ENCODE results near the gene DZANK1.

DZANK1 gene

DNA sequence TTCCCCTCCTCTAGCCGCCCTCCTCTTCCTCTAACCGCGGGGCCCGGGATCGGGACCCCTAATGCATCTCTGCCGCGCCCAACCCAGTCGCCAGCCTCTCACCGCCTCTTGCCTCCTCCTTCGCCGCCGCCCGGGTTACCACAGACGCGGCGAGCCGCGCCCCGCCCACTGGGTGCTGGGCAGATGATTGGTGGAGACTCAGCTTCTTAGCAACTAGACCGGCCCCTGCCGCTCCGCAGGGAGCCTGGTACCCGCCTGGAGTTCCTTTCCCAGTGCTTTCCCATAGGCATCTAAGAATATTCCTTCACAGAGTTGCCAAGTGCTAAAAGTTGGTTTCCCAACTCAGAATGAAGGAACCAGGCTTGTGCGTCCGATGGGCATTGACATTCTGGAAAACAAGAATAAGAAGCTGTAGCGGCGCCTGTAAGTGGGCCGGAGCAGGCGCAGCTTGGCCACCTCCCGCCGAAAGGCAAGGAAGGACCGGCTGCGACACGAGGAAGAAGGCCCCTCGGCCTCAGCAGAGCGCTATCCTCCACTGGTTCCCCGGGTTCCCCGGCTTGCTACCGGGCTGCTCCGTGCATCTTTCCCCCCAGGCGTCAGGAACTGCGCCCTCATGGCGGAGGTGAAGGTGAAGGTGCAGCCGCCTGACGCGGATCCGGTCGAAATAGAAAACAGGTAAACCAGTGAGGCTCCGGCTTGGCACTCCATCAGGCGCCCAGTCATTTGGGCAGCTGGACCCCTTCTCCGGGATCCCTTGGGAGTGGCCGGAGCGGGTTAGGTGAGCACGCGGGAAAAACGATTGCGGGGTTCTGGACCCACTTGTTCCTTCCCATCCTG, at the start of gene DZANK1, which contains the start of gene POLR3F:
Gene DZANK1, minus strand, starts transcription at position 137 of the 837 bp plus-strand sequence. CDS start 1,672 bp downstream, outside the sequence.
Gene POLR3F, plus strand, starts transcription at position 497 of the 837 bp plus-strand sequence. Its CDS starts 117 bp downstream, at position 614.
- peak; percentile 99 for ATAC-seq (ENCODE audit: low read depth)
- H3K9me3 ChIP-seq (ENCODE audit: severe bottlenecking), result no peaks in the 10 kb centered on the region
- DNase-seq (ENCODE audit: low spot score), result peak; percentile 96
- H3K36me3 ChIP-seq (ENCODE audit: low read depth), result peaks cover 18% of the 10 kb centered on the region
- H3K27ac ChIP-seq (ENCODE audit: poor library complexity, severe bottlenecking), result peak within 1 kb of the TSS; percentile 49
- no peaks in the 10 kb centered on the region for H3K27me3 ChIP-seq (ENCODE audit: insufficient read depth, poor library complexity, severe bottlenecking)
- peaks cover 15% of the 10 kb centered on the region for H3K4me1 ChIP-seq (ENCODE audit: insufficient read depth, poor library complexity, severe bottlenecking)
- TF ChIP-seq, protein P1, sequence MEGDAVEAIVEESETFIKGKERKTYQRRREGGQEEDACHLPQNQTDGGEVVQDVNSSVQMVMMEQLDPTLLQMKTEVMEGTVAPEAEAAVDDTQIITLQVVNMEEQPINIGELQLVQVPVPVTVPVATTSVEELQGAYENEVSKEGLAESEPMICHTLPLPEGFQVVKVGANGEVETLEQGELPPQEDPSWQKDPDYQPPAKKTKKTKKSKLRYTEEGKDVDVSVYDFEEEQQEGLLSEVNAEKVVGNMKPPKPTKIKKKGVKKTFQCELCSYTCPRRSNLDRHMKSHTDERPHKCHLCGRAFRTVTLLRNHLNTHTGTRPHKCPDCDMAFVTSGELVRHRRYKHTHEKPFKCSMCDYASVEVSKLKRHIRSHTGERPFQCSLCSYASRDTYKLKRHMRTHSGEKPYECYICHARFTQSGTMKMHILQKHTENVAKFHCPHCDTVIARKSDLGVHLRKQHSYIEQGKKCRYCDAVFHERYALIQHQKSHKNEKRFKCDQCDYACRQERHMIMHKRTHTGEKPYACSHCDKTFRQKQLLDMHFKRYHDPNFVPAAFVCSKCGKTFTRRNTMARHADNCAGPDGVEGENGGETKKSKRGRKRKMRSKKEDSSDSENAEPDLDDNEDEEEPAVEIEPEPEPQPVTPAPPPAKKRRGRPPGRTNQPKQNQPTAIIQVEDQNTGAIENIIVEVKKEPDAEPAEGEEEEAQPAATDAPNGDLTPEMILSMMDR (IDR thresholded peaks at IDR 0.05; ENCODE audit: poor library complexity, severe bottlenecking), result no peak
- H3K4me3 ChIP-seq (ENCODE audit: severe bottlenecking), result peak within 1 kb of the TSS; percentile 57

DNA sequence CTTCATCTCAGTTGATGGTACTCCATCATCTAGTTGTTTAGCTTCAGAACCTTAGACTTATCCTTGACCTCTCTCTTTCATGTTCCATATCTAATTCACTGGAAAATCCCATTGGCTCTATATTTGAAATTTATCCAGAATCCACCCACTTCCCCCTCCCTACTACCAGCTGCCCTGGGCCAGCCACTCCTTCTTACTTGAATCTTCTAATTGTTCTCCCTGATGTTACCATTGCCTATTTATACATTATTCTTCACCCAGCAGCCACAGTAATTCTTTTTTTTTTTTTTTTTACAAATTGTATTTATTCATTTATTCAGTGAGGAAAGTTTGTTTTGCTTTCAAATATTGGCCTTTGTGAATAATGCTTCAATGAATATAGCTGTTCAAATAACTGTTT, 49.1 kb upstream of the DZANK1 start:
- Histone ChIP-seq H3K9me3 (ENCODE audit: severe bottlenecking) (no peaks in the 10 kb centered on the region), H3K27me3 (ENCODE audit: insufficient read depth, poor library complexity, severe bottlenecking) (no peaks in the 10 kb centered on the region), H3K36me3 (ENCODE audit: low read depth) (peaks cover 63% of the 10 kb centered on the region), H3K27ac (ENCODE audit: poor library complexity, severe bottlenecking) (no peak overlapping the region), H3K4me1 (ENCODE audit: insufficient read depth, poor library complexity, severe bottlenecking) (peaks cover 6% of the 10 kb centered on the region), H3K4me3 (ENCODE audit: severe bottlenecking) (no peak overlapping the region)
- ATAC-seq (ENCODE audit: low read depth), result no peak
- no peak for DNase-seq (ENCODE audit: low spot score)
- TF ChIP-seq, protein P1 (IDR thresholded peaks at IDR 0.05; ENCODE audit: poor library complexity, severe bottlenecking), result no peak

DNA sequence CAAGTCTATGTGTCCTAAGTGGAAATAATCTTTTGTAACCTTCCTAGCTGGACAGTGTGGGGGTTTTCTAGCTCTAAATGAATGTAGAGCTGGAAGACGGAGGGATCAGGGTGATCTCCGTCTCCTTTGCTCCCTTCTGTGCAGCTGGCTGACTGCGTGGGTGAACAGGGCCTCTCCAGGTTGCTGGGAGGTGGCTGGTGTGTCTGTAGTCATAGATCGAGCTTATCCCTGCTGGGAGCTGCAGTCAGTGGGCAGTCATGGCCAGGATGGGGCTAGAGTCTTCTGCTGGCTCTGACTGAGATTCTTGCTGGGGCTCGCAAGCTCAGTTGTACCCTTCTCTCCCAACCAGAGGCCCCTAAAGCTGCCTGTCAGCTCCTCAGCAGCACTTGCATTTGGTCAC, 47.3 kb upstream of the DZANK1 start:
- Histone ChIP-seq H3K9me3 (ENCODE audit: severe bottlenecking) (no peaks in the 10 kb centered on the region), H3K36me3 (ENCODE audit: low read depth) (peaks cover 82% of the 10 kb centered on the region)

DNA sequence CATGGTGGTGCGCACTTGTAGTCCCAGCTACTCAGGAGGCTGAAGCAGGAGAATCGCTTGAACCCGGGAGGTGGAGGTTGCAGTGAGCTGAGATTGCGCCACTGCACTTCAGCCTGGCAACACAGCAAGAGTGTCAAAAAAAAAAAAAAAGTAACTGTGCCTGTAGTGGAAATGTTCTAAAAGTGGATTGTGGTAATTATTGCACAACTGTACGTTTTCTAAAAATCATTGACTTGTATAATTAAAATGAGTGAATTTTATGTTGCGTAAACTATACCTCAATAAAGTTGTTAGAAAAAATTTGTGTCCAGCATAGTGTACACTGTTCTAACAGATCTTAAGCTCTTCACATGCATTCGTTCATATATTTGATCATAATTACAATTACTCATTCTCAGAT, 46.4 kb upstream of the DZANK1 start:
- ATAC-seq (ENCODE audit: low read depth), result no peak
- DNase-seq (ENCODE audit: low spot score), result no peak
- Histone ChIP-seq H3K4me3 (ENCODE audit: severe bottlenecking) (no peak overlapping the region), H3K27me3 (ENCODE audit: insufficient read depth, poor library complexity, severe bottlenecking) (no peaks in the 10 kb centered on the region), H3K27ac (ENCODE audit: poor library complexity, severe bottlenecking) (no peak overlapping the region), H3K9me3 (ENCODE audit: severe bottlenecking) (no peaks in the 10 kb centered on the region), H3K36me3 (ENCODE audit: low read depth) (peaks cover 86% of the 10 kb centered on the region), H3K4me1 (ENCODE audit: insufficient read depth, poor library complexity, severe bottlenecking) (peaks cover 10% of the 10 kb centered on the region)
- TF ChIP-seq, protein P1 (IDR thresholded peaks at IDR 0.05; ENCODE audit: poor library complexity, severe bottlenecking), result no peak

More for the DNA sequence above, 47.3 kb upstream of the DZANK1 start:
- DNase-seq (ENCODE audit: low spot score), result no peak
- H3K4me1 ChIP-seq (ENCODE audit: insufficient read depth, poor library complexity, severe bottlenecking), result peaks cover 6% of the 10 kb centered on the region
- H3K27ac ChIP-seq (ENCODE audit: poor library complexity, severe bottlenecking), result no peak overlapping the region
- H3K27me3 ChIP-seq (ENCODE audit: insufficient read depth, poor library complexity, severe bottlenecking), result no peaks in the 10 kb centered on the region
- TF ChIP-seq, protein P1 (IDR thresholded peaks at IDR 0.05; ENCODE audit: poor library complexity, severe bottlenecking), result no peak
- no peak overlapping the region for H3K4me3 ChIP-seq (ENCODE audit: severe bottlenecking)
- no peak for ATAC-seq (ENCODE audit: low read depth)

DNA sequence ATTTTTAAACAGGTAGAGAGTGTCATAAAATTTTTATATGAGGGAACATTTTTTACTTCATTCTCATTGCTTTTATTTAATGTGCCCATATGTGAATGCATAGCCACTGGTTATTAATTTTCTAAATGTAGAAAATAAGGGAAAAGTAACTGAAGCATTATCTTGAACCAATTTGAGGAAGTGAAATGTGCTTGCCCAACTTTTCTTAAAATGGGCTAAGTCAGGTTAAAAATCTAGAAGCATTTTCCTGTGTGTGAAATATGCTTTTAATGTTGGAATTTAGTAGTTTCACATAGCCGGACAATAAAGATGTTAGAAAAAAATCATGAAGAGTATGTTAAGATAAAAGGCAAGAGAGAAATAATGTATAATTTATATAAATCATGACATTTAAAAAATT, 44.7 kb upstream of the DZANK1 start:
- H3K27ac ChIP-seq (ENCODE audit: poor library complexity, severe bottlenecking), result no peak overlapping the region
- H3K9me3 ChIP-seq (ENCODE audit: severe bottlenecking), result no peaks in the 10 kb centered on the region
- DNase-seq (ENCODE audit: low spot score) (no peak), ATAC-seq (ENCODE audit: low read depth) (no peak)
- H3K27me3 ChIP-seq (ENCODE audit: insufficient read depth, poor library complexity, severe bottlenecking), result no peaks in the 10 kb centered on the region
- H3K4me3 ChIP-seq (ENCODE audit: severe bottlenecking), result no peak overlapping the region
- peaks cover 77% of the 10 kb centered on the region for H3K36me3 ChIP-seq (ENCODE audit: low read depth)
- TF ChIP-seq, protein P1 (IDR thresholded peaks at IDR 0.05; ENCODE audit: poor library complexity, severe bottlenecking), result no peak
- peaks cover 13% of the 10 kb centered on the region for H3K4me1 ChIP-seq (ENCODE audit: insufficient read depth, poor library complexity, severe bottlenecking)
